Testis (tissue), 2 donors: Measurements from ENCODE around the gene BRSK2.

Source experiments
- POLR2A ChIP-seq: fragments of 450-650 bp; IDR thresholded peaks from one replicate; pipeline ENCODE4 v1.6.1; 2017; ENCODE audit warnings: antibody characterized with exemption, mild to moderate bottlenecking, moderate library complexity
- TF ChIP-seq, protein P1 (sequence below), 3 experiments: fragments of 450-650 bp in 2 of 3; fragments of 200-600 bp in 1 of 3; sonication (generic) in 1 of 3; IDR thresholded peaks; one replicate each; pipeline ENCODE4 v1.5.1; 2016 to 2019; ENCODE audit warnings: antibody characterized with exemption in 3 of 3, mild to moderate bottlenecking in 2 of 3, moderate library complexity in 1 of 3

DNA sequence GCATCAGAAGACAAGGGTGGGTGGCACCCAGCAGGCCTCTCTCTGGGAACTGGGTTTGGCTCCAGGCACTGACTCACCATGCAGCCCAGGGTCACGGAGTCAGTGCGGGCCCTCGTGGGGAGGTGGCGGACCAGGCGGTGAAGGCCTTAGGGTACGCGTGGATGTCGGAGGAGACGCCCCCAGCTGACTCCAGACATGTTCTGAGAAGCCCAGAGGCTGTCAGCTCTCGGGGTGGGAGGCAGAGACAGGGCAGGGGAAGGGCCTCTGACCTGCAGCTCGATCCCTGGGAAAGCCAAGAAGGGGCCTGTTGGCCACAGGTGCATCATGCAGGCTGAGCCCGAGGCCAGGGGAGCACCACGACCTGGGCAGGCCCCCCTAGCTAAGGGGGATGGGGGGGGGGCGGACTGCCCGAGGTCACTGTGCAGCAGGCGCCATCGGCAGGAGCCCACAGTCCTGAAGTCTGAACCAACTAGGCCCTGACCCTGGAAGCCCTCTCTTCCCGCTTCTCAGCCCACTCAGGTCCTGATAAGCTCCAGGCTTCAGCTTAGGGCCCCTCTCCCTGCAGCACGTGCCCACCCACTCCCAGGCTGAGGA, 78.8 kb downstream of the BRSK2 start:
- TF ChIP-seq, protein P1, sequence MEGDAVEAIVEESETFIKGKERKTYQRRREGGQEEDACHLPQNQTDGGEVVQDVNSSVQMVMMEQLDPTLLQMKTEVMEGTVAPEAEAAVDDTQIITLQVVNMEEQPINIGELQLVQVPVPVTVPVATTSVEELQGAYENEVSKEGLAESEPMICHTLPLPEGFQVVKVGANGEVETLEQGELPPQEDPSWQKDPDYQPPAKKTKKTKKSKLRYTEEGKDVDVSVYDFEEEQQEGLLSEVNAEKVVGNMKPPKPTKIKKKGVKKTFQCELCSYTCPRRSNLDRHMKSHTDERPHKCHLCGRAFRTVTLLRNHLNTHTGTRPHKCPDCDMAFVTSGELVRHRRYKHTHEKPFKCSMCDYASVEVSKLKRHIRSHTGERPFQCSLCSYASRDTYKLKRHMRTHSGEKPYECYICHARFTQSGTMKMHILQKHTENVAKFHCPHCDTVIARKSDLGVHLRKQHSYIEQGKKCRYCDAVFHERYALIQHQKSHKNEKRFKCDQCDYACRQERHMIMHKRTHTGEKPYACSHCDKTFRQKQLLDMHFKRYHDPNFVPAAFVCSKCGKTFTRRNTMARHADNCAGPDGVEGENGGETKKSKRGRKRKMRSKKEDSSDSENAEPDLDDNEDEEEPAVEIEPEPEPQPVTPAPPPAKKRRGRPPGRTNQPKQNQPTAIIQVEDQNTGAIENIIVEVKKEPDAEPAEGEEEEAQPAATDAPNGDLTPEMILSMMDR (IDR thresholded peaks at IDR 0.05) = no peak
- TF ChIP-seq POLR2A = no peak
